Common myeloid progenitor, CD34-positive (primary cell): ENCODE results near the gene ATP8B2.
A peak's percentile ranks its signal among the peaks of the same experiment; 100 is the strongest.

Source experiments
- CTCF ChIA-PET: fragments of 350-600 bp; sonication (Branson Sonifier 250); formaldehyde crosslinking; loops from one replicate; lab custom pipeline; 2021; ENCODE audit warnings: antibody characterized with exemption; lab: Charles Lee
- POLR2A ChIA-PET: fragments of 350-600 bp; sonication (Branson Sonifier 250); formaldehyde crosslinking; loops from one replicate; lab custom pipeline; 2021; ENCODE audit warnings: antibody characterized with exemption; lab: Charles Lee
- DNase-seq, 3 donors: peaks; one replicate each; pipeline versions ENCODE4 v3.0.0 to v3.0.0-alpha.2; 2013
- H3K27ac ChIP-seq, 2 experiments: 1 replicate in 1 of 2; 2 replicates in 1 of 2; pipeline ENCODE4 v1.7.0; 2013; ENCODE audit warnings: inconsistent platforms in 2 of 2, low read length in 2 of 2, mild to moderate bottlenecking in 2 of 2, low read depth in 1 of 2, moderate library complexity in 1 of 2; ENCODE audit not compliant: severe bottlenecking in 2 of 2, insufficient read depth in 1 of 2, poor library complexity in 1 of 2
- H3K27me3 ChIP-seq, 5 experiments: replicated peaks in 2 of 5; 1 replicate in 3 of 5; 2 replicates in 2 of 5; pipeline versions ENCODE4 v1.6.1 to v1.7.0; 2013; ENCODE audit warnings: low read length in 4 of 5, mild to moderate bottlenecking in 2 of 5, moderate library complexity in 2 of 5, inconsistent platforms in 1 of 5; ENCODE audit not compliant: insufficient read depth in 5 of 5, control insufficient read depth in 4 of 5
- H3K36me3 ChIP-seq, 4 experiments: 1 replicate in 2 of 4; 2 replicates in 2 of 4; pipeline versions ENCODE4 v1.6.1 to v1.7.0; 2013; ENCODE audit warnings: low read length in 3 of 4, control low read depth in 1 of 4, mild to moderate bottlenecking in 1 of 4; ENCODE audit not compliant: control insufficient read depth in 4 of 4, insufficient read depth in 4 of 4
- H3K4me1 ChIP-seq, 4 experiments: 1 replicate in 3 of 4; 2 replicates in 1 of 4; pipeline versions ENCODE4 v1.6.1 to v1.7.1; 2013; ENCODE audit warnings: low read length in 3 of 4, mild to moderate bottlenecking in 3 of 4, control low read depth in 1 of 4, inconsistent platforms in 1 of 4, moderate library complexity in 1 of 4; ENCODE audit not compliant: control insufficient read depth in 4 of 4, insufficient read depth in 4 of 4; ENCODE audit errors: control extremely low read depth in 1 of 4
- H3K4me3 ChIP-seq, 7 experiments: 1 replicate in 4 of 7; 2 replicates in 3 of 7; pipeline versions ENCODE4 v1.5.1 to v1.7.0; 2013; ENCODE audit warnings: mild to moderate bottlenecking in 7 of 7, low read length in 6 of 7, moderate library complexity in 6 of 7, inconsistent platforms in 2 of 7, low read depth in 2 of 7, control low read depth in 1 of 7; ENCODE audit not compliant: insufficient read depth in 4 of 7, control insufficient read depth in 1 of 7; ENCODE audit errors: extremely low read depth in 1 of 7
- H3K9me3 ChIP-seq, 5 experiments: 1 replicate in 4 of 5; 2 replicates in 1 of 5; pipeline versions ENCODE4 v1.6.1 to v1.7.1; 2013; ENCODE audit warnings: low read length in 4 of 5, mild to moderate bottlenecking in 2 of 5, inconsistent platforms in 1 of 5, low read depth in 1 of 5, moderate library complexity in 1 of 5; ENCODE audit not compliant: control insufficient read depth in 4 of 5, insufficient read depth in 2 of 5; ENCODE audit errors: control extremely low read depth in 1 of 5
- WGBS: methylation state at CpG from one replicate; pipeline ENCODE4 v1.1.5; 2013; ENCODE audit not compliant: insufficient coverage; 5-methylcytosine and 5-hydroxymethylcytosine counted together

The ATP8B2 gene

GRCh38 chr1:154329152-154329521 lies 3.8 kb downstream of the ATP8B2 start:
- Histone ChIP-seq H3K4me1 (peaks cover 19 to 66% (median 55%) of the 10 kb centered on the region in 4 experiments), H3K27ac (no peak overlapping the region), H3K9me3 (no peaks in the 10 kb centered on the region), H3K4me3 (peak overlapping the region in 6 of 7 experiments; percentile 34 to 98 (median 85)), H3K27me3 (no peaks in the 10 kb centered on the region), H3K36me3 (peaks cover 10 to 42% (median 32%) of the 10 kb centered on the region in 4 experiments)
- no peak for DNase-seq
- POLR2A ChIA-PET, result interaction anchor here (0.6 kb wide), 1 partner anchor 57 kb away, joined by 3 read pairs; the partner anchor contains the start of gene HAX1
- WGBS, result 82% methylated on average over 3 of the region's 6 CpGs
- CTCF ChIA-PET, result interaction anchor here (1.0 to 18.9 kb wide), 6 partner anchors 8 to 306 kb away, joined by 3 to 429 read pairs (median 4); partner anchors contain the start of gene AQP10

DNA sequence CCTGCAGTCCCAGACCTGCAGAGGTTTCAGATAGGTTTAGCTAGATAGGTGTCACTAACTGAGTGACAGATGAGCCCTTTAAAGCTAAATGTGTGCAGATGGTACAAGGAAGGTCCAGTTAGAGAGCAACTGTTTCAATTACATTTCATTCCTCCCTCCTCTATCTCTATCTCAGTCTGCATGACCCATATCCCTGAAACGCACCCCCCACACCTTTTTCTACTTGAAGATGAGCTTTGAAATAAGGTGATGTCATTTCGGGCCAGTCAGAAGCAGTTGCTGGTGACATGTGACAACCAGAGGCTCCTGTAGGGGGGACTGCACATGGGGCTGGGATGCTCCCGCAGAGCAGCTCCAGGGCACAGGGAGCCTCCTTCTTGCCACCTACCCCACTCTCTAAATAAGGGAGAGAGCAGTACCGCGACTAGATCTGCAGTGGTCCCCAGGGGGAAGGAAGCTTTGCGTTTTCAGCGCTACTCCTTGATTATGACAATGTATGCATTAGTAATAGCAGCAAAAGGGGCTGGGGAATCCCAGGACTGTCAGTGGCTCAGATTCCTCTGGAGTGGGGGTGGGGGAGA lies 4.3 kb downstream of the ATP8B2 start:
- 70% methylated on average over 5 of the region's 7 CpGs for WGBS
- POLR2A ChIA-PET, result interaction anchor here (0.6 kb wide), 1 partner anchor 57 kb away, joined by 3 read pairs; the partner anchor contains the start of gene HAX1
- peak overlapping the region in 2 of 7 experiments; percentile 85 to 98 for H3K4me3 ChIP-seq
- no peaks in the 10 kb centered on the region for H3K27me3 ChIP-seq
- H3K9me3 ChIP-seq, result no peaks in the 10 kb centered on the region
- H3K36me3 ChIP-seq, result peaks cover 10 to 46% (median 36%) of the 10 kb centered on the region in 4 experiments
- H3K27ac ChIP-seq, result no peak overlapping the region
- H3K4me1 ChIP-seq, result peaks cover 20 to 67% (median 53%) of the 10 kb centered on the region in 4 experiments
- CTCF ChIA-PET, result interaction anchor here (0.7 to 18.9 kb wide), 8 partner anchors 9 to 307 kb away, joined by 3 to 429 read pairs (median 3); partner anchors contain the start of gene AQP10
- peak in 2 of 3 donors; percentile 22 to 27 for DNase-seq

DNA sequence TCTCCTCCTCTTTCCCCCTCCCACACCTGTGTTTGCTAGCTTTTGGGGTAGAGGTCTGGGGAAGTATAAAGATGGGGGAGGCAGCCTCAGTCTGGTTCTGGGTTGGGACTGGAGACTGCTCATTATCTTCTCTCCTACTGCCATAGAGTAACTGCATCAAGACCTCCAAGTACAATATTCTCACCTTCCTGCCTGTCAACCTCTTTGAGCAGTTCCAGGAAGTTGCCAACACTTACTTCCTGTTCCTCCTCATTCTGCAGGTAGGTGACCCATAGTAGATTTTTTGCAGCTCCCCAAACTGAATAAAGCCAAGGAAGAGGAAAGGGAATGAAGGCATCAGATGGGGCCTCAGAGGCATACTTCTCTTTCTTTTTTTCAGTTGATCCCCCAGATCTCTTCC lies 5.3 kb downstream of the ATP8B2 start:
- no peaks in the 10 kb centered on the region for H3K9me3 ChIP-seq
- H3K4me1 ChIP-seq, result peaks cover 21 to 66% (median 58%) of the 10 kb centered on the region in 4 experiments
- ChIA-PET CTCF (interaction anchor here (0.6 to 18.9 kb wide), 3 partner anchors 12 to 521 kb away, joined by 3 to 429 read pairs (median 4); no protein-coding TSS in a partner anchor), POLR2A (no interaction called here)
- H3K4me3 ChIP-seq, result no peak overlapping the region
- DNase-seq, result no peak
- H3K27ac ChIP-seq, result no peak overlapping the region
- peaks cover 10 to 46% (median 38%) of the 10 kb centered on the region in 4 experiments for H3K36me3 ChIP-seq
- no peaks in the 10 kb centered on the region for H3K27me3 ChIP-seq

GRCh38 chr1:154334079-154335024 lies 9.0 kb downstream of the ATP8B2 start:
- no peak for DNase-seq
- ChIA-PET POLR2A (interaction anchor here (0.6 to 2.5 kb wide), 2 partner anchors 9 to 62 kb away, joined by 3 to 17 read pairs; partner anchors contain the start of gene ATP8B2), CTCF (interaction anchor here (0.7 to 21.5 kb wide), 24 partner anchors 5 to 150 kb away, joined by 3 to 429 read pairs (median 5); partner anchors contain the start of genes AQP10, ATP8B2 and IL6R)
- 87% methylated on average over 12 of the region's 13 CpGs for WGBS
- Histone ChIP-seq H3K36me3 (peaks cover 10 to 68% (median 47%) of the 10 kb centered on the region in 4 experiments), H3K4me3 (no peak overlapping the region), H3K4me1 (peaks cover 7 to 53% (median 34%) of the 10 kb centered on the region in 4 experiments), H3K9me3 (no peaks in the 10 kb centered on the region), H3K27ac (no peak overlapping the region), H3K27me3 (no peaks in the 10 kb centered on the region)

DNA sequence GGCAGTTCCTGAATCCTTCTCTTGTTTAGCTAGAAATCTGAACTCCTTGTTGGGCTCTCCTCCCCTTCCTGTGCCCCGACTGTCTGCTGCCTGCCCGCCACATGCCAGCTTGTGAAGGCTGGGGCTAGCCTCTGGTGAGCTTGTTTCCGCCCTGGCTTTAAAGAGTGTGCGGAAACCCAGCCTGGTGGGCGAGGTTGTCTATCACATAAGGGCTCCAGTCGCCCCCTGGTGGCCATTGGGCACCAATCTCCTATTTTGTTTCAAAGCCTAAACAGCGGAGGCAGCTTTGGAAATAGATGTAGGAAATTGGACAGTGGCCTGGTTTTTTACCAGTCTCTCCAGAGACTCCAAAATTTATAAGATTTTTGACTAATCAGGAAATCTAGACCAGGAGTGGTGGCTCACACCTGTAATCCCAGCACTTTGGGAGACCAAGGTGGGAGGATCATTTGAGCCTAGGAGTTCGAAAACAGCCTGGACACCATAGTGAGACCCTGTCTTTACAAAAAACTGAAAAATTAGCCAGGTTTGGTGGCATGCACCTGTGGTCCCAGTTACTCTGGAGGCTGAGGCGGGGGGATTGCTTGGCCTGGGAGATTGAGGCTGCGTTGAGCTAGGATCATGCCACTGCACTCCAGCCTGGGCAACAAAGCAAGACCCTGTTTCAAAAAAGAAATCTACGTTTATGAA lies 9.8 kb downstream of the ATP8B2 start:
- Histone ChIP-seq H3K9me3 (no peaks in the 10 kb centered on the region), H3K27me3 (no peaks in the 10 kb centered on the region), H3K4me1 (peaks cover 2 to 47% (median 27%) of the 10 kb centered on the region in 4 experiments), H3K27ac (no peak overlapping the region), H3K4me3 (no peak overlapping the region), H3K36me3 (peaks cover 10 to 69% (median 48%) of the 10 kb centered on the region in 4 experiments)
- ChIA-PET POLR2A (interaction anchor here (0.6 to 2.5 kb wide), 2 partner anchors 10 to 63 kb away, joined by 3 to 17 read pairs; partner anchors contain the start of gene ATP8B2), CTCF (interaction anchor here (0.6 to 21.5 kb wide), 28 partner anchors 6 to 1859 kb away, joined by 3 to 429 read pairs (median 5); partner anchors contain the start of genes AQP10, ATP8B2 and IL6R)
- DNase-seq, result peak; percentile 91 to 97 (median 97)
- 29% methylated on average over 10 of the region's 11 CpGs for WGBS

DNA sequence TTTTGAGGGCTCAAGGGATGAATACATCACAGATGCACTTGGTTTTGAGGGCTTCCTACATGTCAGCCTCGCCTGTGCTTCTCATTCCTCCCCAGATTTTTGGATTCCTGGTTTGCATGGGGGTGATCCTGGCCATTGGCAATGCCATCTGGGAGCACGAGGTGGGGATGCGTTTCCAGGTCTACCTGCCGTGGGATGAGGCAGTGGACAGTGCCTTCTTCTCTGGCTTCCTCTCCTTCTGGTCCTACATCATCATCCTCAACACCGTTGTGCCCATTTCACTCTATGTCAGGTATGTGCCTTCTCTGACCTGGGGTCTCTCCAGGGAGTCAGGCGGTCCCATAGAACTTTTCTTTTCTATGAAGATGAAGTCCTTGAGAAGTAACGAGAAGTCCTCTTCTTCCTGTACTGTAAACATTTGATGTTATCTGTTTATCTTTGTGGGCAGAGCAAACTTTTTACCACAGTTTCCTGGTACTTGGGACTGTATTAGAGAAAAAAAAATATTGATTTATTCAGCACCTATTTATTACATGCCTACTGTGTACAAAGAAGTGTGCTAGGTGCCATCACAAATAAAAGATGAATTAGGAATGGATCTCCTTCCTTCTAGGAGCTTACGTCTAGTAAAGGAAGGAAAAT lies 12.0 kb downstream of the ATP8B2 start:
- H3K9me3 ChIP-seq, result no peaks in the 10 kb centered on the region
- DNase-seq, result peak in 2 of 3 donors; percentile 29 to 52
- peak overlapping the region in 1 of 7 experiments; percentile 14 for H3K4me3 ChIP-seq
- no peak overlapping the region for H3K27ac ChIP-seq
- ChIA-PET POLR2A (interaction anchor here (0.6 kb wide), 1 partner anchor 509 kb away, joined by 3 read pairs; no protein-coding TSS in a partner anchor), CTCF (interaction anchor here (0.6 to 21.5 kb wide), 10 partner anchors 5 to 153 kb away, joined by 3 to 429 read pairs (median 4); partner anchors contain the start of genes AQP10, ATP8B2 and HAX1)
- H3K4me1 ChIP-seq, result peaks cover 2 to 47% (median 24%) of the 10 kb centered on the region in 4 experiments
- 73% methylated on average over 5 of the region's 8 CpGs for WGBS
- H3K27me3 ChIP-seq, result no peaks in the 10 kb centered on the region
- peaks cover 0 to 67% (median 45%) of the 10 kb centered on the region in 4 experiments for H3K36me3 ChIP-seq
